CD14-positive monocyte (primary cell): ENCODE results near the gene SLC47A2. TPM values are rescaled to one million over a fixed set of nuclear protein-coding genes. Genes with fewer than 3 reads are reported as not detected.

Experiments used
- DNase-seq, 3 donors: peaks; one replicate each; pipeline ENCODE4 v3.0.0-alpha.2; 2011 to 2022
- H2AFZ ChIP-seq: 2 replicates; pipeline ENCODE4 v1.6.0; 2012; ENCODE audit warnings: mild to moderate bottlenecking, low read depth, low read length, inconsistent platforms; ENCODE audit not compliant: insufficient read depth, poor library complexity, severe bottlenecking
- H3K27ac ChIP-seq, 2 donors: 1 replicate in 1 of 2; 2 replicates in 1 of 2; pipeline ENCODE4 v1.5.1; 2012 to 2013; ENCODE audit warnings: low read length in 2 of 2, control low read depth in 1 of 2, inconsistent platforms in 1 of 2, low read depth in 1 of 2, mild to moderate bottlenecking in 1 of 2
- H3K27me3 ChIP-seq, 2 donors: one replicate each; pipeline versions ENCODE4 v1.6.0 to v1.6.1; 2011 to 2013; ENCODE audit warnings: low read length in 2 of 2; ENCODE audit not compliant: control insufficient read depth in 2 of 2, insufficient read depth in 2 of 2
- H3K36me3 ChIP-seq, 2 donors: replicated peaks in 1 of 2; 1 replicate in 1 of 2; 2 replicates in 1 of 2; pipeline versions ENCODE4 v1.5.1 to v1.6.1; 2012 to 2013; ENCODE audit warnings: low read length in 2 of 2, control low read depth in 1 of 2, inconsistent platforms in 1 of 2, mild to moderate bottlenecking in 1 of 2; ENCODE audit not compliant: insufficient read depth in 2 of 2, control insufficient read depth in 1 of 2
- H3K4me1 ChIP-seq, 2 donors: 1 replicate in 1 of 2; 2 replicates in 1 of 2; pipeline versions ENCODE4 v1.5.1 to v1.6.1; 2012 to 2013; ENCODE audit warnings: low read length in 2 of 2, control low read depth in 1 of 2, inconsistent platforms in 1 of 2, mild to moderate bottlenecking in 1 of 2, moderate library complexity in 1 of 2; ENCODE audit not compliant: insufficient read depth in 2 of 2, control insufficient read depth in 1 of 2
- H3K4me2 ChIP-seq: replicated peaks from 2 replicates; pipeline ENCODE3; 2012; ENCODE audit warnings: low read length, moderate library complexity, mild to moderate bottlenecking; ENCODE audit not compliant: poor library complexity, severe bottlenecking; ENCODE audit errors: extremely low read depth
- H3K4me3 ChIP-seq, 3 experiments: fragments of 200-600 bp in 1 of 3; sonication (generic) in 1 of 3; replicated peaks in 1 of 3; 1 replicate in 2 of 3; 2 replicates in 1 of 3; pipeline ENCODE4 v1.5.1; 2011 to 2013; ENCODE audit warnings: low read length in 3 of 3, mild to moderate bottlenecking in 3 of 3, control low read depth in 2 of 3, low read depth in 2 of 3, inconsistent platforms in 1 of 3, moderate library complexity in 1 of 3
- H3K79me2 ChIP-seq: 2 replicates; pipeline ENCODE4 v1.6.0; 2012; ENCODE audit warnings: mild to moderate bottlenecking, control low read depth, inconsistent platforms, low read length, moderate library complexity; ENCODE audit not compliant: insufficient read depth
- H3K9ac ChIP-seq: 2 replicates; pipeline ENCODE4 v1.6.0; 2017; ENCODE audit warnings: low read length, mild to moderate bottlenecking; ENCODE audit not compliant: insufficient read depth, poor library complexity, severe bottlenecking
- H3K9me3 ChIP-seq, 2 donors: replicated peaks in 1 of 2; 1 replicate in 1 of 2; 2 replicates in 1 of 2; pipeline versions ENCODE4 v1.5.1 to v1.6.1; 2012 to 2013; ENCODE audit warnings: low read length in 2 of 2, control low read depth in 1 of 2; ENCODE audit not compliant: control insufficient read depth in 1 of 2, insufficient read depth in 1 of 2
- H4K20me1 ChIP-seq: 2 replicates; pipeline ENCODE4 v1.6.0; 2012; ENCODE audit warnings: mild to moderate bottlenecking, low read length, control low read depth, moderate library complexity; ENCODE audit not compliant: insufficient read depth
- H3K27ac Mint-ChIP-seq, 7 donors: one replicate each; pipeline ENCODE4 v1.8.0; 2020; ENCODE audit warnings: mild to moderate bottlenecking in 7 of 7, mixed read lengths in 7 of 7, moderate library complexity in 6 of 7, inconsistent platforms in 2 of 7
- H3K27me3 Mint-ChIP-seq, 3 donors: one replicate each; pipeline ENCODE4 v1.8.0; 2021 to 2022; ENCODE audit warnings: low read depth in 3 of 3, mild to moderate bottlenecking in 3 of 3, mixed read lengths in 3 of 3, moderate library complexity in 3 of 3, inconsistent platforms in 1 of 3
- H3K36me3 Mint-ChIP-seq, 2 donors: one replicate each; pipeline ENCODE4 v1.8.0; 2020; ENCODE audit warnings: mixed read lengths in 2 of 2, inconsistent platforms in 1 of 2, mild to moderate bottlenecking in 1 of 2
- H3K4me1 Mint-ChIP-seq: one replicate; pipeline ENCODE4 v1.8.0; 2020; ENCODE audit warnings: mild to moderate bottlenecking, mixed read lengths
- H3K4me3 Mint-ChIP-seq, 2 donors: one replicate each; pipeline ENCODE4 v1.8.0; 2020; ENCODE audit warnings: mild to moderate bottlenecking in 2 of 2, mixed read lengths in 2 of 2, moderate library complexity in 1 of 2
- H3K9me3 Mint-ChIP-seq, 7 donors: one replicate each; pipeline ENCODE4 v1.8.0; 2020 to 2022; ENCODE audit warnings: mixed read lengths in 7 of 7, mild to moderate bottlenecking in 6 of 7, moderate library complexity in 6 of 7, inconsistent platforms in 2 of 7
- CTCF ChIP-seq: fragments of 200-600 bp; IDR thresholded peaks from one replicate; pipeline ENCODE4 v1.8.0; 2022; ENCODE audit warnings: antibody characterized with exemption, mild to moderate bottlenecking
- WGBS: methylation state at CpG from one replicate; pipeline ENCODE4 v1.1.5; 2013; ENCODE audit warnings: missing lambda C conversion rate; ENCODE audit not compliant: insufficient coverage; 5-methylcytosine and 5-hydroxymethylcytosine counted together
- intact Hi-C, 2 donors: fragments of 100-400 bp; cut with micrococcal nuclease; formaldehyde crosslinking; loops; one replicate each; pipeline versions ENCODE4 v1.15.0 to v1.15.1; 2023
- polyA plus RNA-seq, 3 donors: library from polyadenylated mRNA; depleted of rRNA in 1 of 3; unstranded in 2 of 3; stranded (reverse) in 1 of 3; fragments of 300-500 nt in 2 of 3; fragments of >200 nt in 1 of 3; fragmentation: Illumina TruSeq in 2 of 3; gene quantifications; 1 replicate in 2 of 3; 2 replicates in 1 of 3; pipeline ENCODE4 v1.2.3, GENCODE V29; 2012 to 2021

The SLC47A2 gene
- polyA plus RNA-seq, 3 donors = not detected

- Histone ChIP-seq H3K27ac (no peak overlapping the region), H3K79me2 (no peaks in the 10 kb centered on the region), H3K4me3 (no peak overlapping the region), H2AFZ (no peak overlapping the region), H3K27me3 (no peaks in the 10 kb centered on the region), H3K36me3 (no peaks in the 10 kb centered on the region), H4K20me1 (no peaks in the 10 kb centered on the region), H3K4me2 (no peak overlapping the region), H3K9me3 (no peaks in the 10 kb centered on the region), H3K4me1 (peaks cover 8% of the 10 kb centered on the region in 2 donors), H3K9ac (no peak overlapping the region)
- Mint-ChIP-seq H3K27ac (no peak overlapping the region), H3K27me3 (no peaks in the 10 kb centered on the region), H3K4me3 (no peak overlapping the region), H3K36me3 (no peaks in the 10 kb centered on the region), H3K9me3 (no peaks in the 10 kb centered on the region), H3K4me1 (peaks cover 13% of the 10 kb centered on the region)
- DNase-seq = no peak
- WGBS = 94% methylated on average over 7 of the region's 13 CpGs
- no peak for TF ChIP-seq CTCF
- intact Hi-C loops = no loop called here
These were observed 11.2 kb downstream of the SLC47A2 start for GRCh38 chr17:19705201-19705600.

GRCh38 chr17:19703828-19704613, 12.4 kb downstream of the SLC47A2 start:
- intact Hi-C loops = loop anchor here in 1 of 2 donors (5.0 kb wide), 1 partner anchor 43 kb away; the partner anchor contains the start of gene ALDH3A1
- Histone ChIP-seq H3K4me3 (no peak overlapping the region), H3K36me3 (no peaks in the 10 kb centered on the region), H4K20me1 (no peaks in the 10 kb centered on the region), H3K4me2 (no peak overlapping the region), H3K4me1 (peaks cover 8% of the 10 kb centered on the region in 2 donors), H3K9ac (no peak overlapping the region), H3K9me3 (no peaks in the 10 kb centered on the region), H3K27me3 (no peaks in the 10 kb centered on the region), H2AFZ (no peak overlapping the region), H3K27ac (no peak overlapping the region), H3K79me2 (no peaks in the 10 kb centered on the region)
- WGBS = 95% methylated on average over 7 of the region's 17 CpGs
- H3K27me3 Mint-ChIP-seq = peaks cover 0 to 2% (median 0%) of the 10 kb centered on the region in 3 donors
- H3K9me3 Mint-ChIP-seq = no peaks in the 10 kb centered on the region
- no peak for TF ChIP-seq CTCF
- no peak overlapping the region for H3K4me3 Mint-ChIP-seq
- no peaks in the 10 kb centered on the region for H3K36me3 Mint-ChIP-seq
- DNase-seq = no peak
- H3K27ac Mint-ChIP-seq = no peak overlapping the region
- peaks cover 13% of the 10 kb centered on the region for H3K4me1 Mint-ChIP-seq
